Dedifferentiated amniotic fluid mesenchymal stem cell (primary cell): Measurements from ENCODE around the gene TP53BP2.
A peak's percentile ranks its signal among the peaks of the same experiment; 100 is the strongest.
"Not testable (repeated sequence)": the region's sequence is repeated elsewhere in the genome, so short reads cannot be mapped to it uniquely, and the experiment has no call there.

ENCODE experiments used
- DNase-seq: peaks from one replicate; pipeline ENCODE4 v3.0.0-alpha.2; 2016; ENCODE audit errors: extremely low spot score

The TP53BP2 gene

DNA sequence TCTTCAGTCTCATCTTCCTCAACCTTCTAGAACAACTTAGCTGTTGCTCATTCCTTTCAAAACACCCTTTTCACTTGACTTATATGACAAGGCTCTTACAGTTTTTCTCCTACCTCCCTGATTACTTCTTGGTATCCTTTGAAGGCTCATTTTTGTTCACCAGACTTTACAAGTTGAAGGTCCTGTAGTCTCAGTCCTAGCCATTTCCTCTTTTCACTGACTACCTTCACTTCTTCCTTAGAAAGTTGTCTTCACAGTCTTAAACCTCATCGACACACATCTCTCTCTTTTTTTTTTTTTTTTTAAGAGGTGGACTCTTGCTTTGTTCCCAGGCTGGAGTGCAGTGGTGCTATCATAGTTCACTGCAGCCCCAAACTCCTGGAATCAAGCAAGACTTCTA is 6.6 kb upstream of the TP53BP2 start:
- no peak for DNase-seq

DNA sequence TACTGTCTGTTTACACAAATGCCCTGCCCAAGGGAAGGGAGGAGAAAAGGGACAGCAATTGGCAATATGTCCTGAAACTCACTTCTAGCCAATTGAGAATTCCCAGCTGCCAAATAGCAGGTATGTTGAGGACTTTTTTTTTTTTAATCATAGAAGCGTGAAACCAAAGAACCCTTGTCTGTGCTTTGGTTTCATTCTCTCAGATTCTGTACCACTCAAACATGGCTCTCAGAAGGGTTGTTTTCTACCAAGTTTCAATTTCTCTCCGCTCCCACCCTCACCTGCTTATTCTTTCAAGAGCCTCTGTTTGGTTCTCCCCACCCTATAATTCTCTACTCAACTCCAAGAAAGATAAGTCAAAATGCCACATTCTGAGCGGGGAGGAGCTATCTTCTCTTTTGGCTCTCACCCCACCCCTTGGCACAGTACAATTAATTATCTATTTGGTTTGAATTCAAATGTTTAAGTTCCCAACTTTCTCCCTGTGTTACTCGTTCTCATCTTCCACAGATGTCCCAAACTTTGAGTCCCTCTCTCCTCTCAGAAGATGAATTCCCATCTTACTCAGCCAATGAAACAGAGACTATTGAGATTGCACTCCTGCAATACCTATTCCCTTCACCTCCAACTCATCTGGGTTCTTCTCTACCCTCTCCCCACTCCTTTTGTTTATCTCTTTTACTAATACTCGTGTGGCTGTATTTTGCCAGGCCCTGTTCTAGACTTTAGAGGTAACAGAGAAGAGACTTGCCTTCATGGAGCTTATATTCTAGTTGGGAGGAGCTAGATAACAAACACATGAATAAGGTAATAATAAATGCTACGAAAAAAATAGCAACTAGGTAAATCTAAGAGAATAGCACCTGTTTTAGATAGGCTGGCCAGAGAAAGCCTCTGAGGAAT is 3.9 kb upstream of the TP53BP2 start:
- no peak for DNase-seq

DNA sequence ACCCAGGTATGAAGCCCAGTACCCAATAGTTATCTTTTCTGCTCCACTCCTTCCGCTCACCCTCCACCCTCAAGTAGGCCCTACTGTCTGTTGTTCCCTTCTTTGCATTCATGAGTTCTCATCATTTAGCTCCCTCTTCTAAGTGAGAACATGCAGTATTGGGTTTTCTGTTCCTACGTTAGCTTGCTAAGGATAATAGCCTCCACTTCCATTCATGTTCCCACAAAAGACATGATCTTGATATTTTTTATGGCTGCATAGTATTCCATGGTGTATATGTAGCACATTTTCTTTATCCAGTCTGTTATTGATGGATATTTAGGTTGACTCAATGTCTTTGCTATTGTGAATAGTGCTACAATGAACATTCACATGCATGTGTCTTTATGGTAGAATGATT is 2.8 kb upstream of the TP53BP2 start:
- DNase-seq: no peak

DNA sequence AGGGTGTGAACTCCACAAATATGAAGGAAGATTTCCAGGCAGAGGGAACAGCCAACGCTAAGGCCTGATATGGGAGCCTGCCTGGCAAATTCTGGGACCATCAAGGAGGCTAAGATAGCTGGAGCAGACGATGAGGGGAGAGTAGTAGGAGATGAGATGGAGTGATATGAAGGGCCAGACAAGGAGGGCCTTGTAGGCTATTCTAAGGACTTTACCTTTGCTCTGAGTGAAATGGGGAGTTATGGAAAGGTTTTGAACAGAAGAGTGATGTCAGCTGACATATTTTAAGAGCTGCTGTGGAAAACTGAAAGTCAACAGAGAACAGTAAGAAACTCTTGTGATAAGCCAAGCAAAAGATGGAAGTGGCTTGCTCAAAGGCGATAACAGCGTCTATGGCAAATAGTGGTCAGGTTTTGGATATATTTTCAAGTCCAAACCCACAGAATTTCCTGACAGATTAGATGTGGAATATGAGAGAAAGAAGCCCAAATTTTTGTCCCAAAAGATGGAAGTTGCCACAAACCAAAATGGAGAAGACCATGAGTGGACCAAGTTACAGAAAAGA is 2.1 kb upstream of the TP53BP2 start:
- DNase-seq: no peak

DNA sequence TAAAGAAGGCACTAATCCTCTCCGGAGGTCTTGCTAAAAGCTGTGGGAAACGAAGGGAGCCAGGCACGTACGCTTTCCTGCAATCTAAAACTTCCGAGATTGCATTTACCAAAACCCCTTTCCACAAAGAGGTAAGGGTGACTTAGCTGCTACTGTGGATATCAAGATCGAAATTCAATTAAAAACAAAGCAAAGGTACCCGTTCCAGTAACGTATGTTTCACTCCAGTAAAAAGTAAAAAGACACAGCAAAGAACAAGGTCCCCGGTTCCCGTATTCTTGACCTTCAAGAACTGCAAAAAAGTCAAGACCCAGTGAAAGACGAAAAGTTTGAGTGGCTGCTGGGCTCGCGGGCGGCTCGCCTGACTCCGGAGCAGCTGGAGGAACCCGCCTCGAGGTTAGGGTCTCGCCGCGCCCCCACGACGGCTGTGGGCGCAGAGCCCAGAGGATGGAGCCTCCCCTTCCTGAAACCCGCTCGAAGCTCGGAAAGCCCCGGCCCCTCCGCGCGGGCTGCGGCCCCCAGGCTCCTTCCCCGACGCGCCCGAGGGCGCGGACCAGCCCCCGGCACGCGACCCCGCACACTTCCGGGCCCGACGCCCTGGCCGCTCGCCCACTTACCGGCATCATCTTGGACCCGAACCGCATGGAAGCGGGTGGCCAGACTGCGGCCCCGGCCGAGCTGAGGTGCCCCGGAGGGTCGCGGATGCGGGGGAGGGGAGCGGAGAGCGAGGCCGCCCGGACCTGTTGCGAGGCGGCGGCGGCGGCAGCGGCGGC is 524 bp downstream of the TP53BP2 start:
- DNase-seq: peak; percentile 47

DNA sequence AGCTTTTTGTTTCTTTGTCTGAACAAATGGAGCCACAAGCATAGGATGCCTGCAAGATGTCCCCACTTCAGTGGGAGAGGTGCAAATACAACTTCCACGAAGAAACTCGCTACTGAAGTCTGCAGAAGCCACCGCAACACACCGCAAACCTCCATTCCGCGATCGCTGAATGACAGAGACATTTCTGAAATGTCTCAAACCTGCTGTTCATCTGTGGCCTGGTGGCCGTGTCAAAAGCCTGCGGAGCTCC is 1.0 kb downstream of the TP53BP2 start:
- no peak for DNase-seq

DNA sequence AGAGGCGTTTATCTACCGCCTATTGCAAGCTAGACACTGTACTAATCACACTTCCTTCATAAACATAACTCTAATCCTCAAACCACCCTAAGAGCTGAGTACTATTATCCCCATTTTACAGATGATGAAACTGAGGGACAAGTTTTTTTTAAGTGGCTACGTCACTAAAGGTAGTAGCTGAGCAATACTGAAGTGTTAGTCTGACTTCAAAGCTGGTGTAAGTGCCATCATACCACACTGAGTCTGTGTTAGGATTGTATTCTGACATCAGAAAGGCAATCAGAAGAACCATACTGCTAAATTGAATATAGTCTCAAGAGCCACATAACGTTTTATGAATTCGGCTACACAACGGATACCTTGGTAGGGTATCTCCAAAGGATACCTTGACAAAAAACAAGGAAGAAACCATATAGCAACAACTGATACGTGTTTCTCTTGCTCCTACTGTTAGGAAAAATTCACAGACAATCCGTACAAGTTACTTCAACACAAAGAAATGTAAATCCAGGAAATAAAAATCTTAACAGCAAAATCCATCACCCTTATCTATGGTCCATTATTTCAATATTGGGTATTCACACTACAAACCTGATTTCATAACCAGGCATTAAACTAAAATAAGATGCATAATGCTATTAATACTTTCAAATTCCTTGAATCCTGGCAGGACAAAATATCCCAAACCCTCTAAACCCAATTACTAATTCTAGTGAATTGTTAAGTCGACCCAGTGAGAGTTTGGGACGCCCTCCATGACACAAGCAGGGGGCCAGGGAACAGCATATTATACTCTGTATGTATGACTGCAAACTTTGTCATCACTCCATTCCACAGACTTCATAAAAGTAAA is 1.6 kb downstream of the TP53BP2 start:
- DNase-seq: no peak

DNA sequence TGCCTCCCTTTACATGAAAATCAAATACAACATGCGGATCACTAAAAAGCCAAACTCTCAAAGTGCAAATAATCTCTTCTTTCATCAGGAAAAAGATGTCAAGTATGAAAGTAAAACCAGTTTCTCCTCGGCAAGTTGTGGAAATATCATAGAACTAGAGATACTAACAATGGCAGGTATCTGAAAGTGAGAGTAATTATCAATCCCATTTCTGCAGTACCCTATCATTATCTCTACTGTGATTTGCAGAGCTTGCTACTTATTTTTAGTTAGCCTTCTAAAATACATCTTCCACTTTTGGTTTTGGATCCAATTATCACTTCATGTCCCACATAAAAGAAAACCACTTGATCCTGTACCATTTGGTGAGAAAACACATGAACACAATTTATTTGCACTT is 3.0 kb downstream of the TP53BP2 start:
- DNase-seq: no peak

DNA sequence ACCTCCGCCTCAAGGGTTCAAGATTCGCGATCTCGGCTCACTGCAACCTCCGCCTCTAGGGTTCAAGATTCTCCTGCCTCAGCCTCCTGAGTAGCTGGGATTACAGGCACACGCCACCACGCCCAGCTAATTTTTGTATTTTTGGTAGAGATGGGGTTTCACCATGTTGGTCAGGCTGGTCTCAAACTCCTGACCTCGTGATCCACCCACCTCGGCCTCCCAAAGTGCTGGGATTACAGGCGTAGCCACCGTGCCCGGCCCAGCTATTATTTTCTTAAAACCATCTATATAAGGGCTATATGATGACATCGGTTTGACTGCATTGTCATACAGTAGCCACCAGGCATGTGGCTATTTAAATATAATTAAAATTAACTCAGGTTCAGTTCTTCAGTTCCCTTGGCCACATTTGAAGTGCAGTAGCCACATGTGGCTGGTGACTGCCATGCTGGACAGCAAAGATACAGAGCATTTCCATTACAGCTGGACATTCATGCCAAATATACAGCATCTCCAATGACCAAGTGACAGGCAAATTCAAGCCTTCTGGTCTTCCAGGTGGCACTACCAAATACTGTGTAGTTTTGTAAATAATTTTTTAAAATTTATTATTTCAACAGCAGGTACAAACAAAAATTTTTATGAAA is 3.6 kb downstream of the TP53BP2 start:
- DNase-seq: not testable (repeated sequence)

DNA sequence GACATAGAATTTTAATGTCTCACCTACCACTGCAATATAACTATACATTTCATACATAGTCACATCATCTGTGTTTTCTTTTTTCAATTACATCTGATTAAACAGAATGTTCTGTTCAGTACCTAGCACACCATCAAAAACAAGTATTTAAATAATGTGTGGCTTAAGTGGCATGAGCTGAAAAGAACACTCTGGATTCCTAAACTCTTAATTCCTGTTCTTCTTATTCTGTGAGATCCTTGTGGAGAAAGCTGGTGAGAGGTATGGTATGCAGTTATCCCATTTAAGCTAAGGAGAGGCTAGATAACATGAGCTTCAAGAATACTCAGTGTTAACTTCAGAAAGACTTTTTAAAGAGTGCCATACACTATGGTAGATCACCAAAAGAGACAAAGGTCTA is 5.5 kb downstream of the TP53BP2 start:
- DNase-seq: no peak

DNA sequence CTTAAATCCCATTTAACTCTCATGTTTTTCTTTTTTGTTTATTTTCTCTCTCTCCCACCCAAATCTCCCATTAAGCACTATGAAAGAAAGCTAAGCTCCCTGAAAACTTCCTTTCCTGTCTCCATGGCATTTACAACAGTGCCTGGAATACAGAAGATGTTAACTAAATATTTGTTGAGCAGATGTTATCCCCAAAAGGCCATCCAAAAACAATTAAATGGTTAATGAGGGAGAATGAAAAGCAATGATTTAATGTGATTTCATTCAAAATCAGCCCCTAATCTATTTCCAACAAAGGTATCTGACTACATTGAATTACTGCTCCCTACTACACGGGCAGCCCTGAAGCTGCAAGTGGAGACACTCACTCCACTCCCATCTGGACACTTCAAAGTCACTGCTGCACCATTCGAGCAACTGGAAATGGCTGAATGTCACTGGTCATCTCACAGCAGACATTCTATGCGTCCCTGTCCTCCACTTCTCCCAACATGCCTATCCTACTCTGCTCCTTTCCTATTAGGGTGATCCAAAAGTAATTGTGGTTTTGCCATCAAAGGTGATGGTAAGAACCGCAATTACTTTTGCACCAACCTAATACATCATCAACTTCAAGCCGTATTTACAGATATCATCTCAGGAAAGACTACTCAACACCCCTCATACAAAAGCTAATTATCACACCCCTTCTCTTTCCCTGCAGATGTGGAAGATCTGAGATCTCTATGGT is 7.5 kb downstream of the TP53BP2 start:
- no peak for DNase-seq

DNA sequence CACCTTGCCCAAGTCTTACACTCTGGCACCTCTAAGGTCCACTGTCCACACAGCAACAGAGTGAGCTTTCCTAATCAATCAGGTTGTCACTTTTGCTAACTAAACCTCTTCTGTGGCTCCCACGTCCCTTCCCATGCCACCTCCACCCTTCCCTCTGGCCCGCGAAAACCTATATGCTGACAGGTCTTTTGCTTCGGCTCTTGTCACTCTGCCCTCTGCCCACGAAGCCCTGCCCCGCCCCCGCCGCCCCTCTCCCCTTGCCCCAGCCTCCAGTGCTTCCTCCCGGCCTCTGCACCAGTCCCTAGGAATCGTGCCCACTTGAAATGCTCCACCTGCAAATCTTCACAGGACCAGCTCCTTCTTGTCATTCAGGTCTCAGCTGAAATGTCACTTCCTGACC is 8.1 kb downstream of the TP53BP2 start:
- no peak for DNase-seq

DNA sequence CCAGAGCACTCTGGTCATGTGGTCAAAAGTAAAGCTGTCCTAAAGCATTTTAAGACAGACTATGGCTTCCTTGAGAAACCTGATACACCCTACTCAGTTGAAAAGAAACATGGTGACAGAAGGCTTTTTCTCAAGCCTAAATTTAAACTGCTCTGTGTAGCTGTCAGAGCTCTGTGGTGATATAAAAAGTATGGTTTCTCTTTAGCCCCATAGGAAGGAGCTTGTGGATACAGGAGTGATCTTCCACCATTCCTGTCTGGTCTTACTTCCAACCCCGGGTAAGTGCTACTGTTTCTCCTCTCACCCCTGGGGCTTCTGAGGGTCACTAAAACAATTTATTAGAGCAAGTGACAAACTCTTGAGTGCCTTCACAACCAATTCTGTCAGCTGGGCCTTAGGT is 8.5 kb downstream of the TP53BP2 start:
- no peak for DNase-seq

DNA sequence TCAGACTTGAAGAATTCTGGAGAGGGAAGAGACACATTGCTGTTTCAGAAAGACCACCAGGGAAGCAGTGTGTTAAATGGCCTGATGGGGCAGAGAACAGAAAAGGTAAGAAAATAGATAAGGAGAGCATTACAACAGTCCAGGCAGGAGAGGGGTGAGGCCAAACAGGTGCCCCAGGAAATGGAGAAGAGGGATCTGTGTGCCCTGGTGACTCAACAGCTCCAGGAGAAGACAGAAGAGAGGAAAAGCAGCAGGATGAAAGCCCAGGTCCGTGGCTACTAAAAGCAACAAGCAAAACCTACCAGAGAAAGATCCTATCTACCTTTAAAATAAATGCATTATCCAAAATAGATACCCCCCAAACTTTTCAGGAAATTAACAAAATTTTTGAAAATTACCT is 9.2 kb downstream of the TP53BP2 start:
- DNase-seq: no peak

DNA sequence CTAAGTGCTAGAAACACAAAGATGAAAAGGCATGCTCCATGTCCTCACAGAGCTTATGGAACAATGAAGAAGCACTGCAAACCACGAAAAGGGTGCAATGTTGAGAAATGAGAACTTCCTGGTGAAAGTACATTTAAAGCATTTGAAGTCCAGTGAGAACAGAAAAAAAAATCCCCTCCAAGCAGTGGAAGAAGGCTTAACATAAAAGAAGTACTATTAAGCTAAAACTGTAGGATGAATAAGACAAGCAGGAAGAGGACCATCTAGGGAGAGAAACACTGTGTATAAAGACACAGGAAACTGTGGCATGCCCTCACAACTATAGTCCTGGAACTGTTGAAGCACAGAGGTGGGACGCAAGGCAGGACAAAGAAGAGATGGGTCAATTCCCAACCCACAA is 10.0 kb downstream of the TP53BP2 start:
- DNase-seq: no peak

DNA sequence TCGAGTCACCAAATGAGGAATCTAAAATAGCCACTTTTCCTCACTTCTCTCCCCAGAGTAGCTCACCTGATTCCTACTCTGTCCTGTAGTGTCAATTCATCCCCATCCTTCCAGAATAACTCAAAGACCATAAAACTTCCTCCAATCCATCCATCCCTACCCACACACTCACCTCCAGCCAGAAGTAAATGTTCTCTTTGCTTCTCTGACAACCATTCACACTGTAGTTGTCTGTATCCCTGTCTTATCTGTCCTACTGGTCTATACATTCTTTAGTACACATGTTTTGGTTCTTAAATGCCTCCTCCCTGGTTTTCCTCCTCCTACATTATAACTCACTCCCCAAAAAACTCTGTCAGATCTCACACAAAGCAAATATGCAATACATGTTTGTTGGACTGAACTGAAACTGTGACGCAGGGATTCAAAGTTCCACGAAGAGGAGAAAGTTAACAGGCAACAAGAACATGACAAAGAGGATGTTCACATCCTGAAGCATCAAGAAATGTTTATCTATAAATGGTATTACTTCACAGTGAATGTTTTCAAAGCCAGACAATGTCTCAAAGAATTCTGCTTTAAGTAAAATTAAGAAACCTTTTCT is 11.0 kb downstream of the TP53BP2 start:
- peak; percentile 77 for DNase-seq

DNA sequence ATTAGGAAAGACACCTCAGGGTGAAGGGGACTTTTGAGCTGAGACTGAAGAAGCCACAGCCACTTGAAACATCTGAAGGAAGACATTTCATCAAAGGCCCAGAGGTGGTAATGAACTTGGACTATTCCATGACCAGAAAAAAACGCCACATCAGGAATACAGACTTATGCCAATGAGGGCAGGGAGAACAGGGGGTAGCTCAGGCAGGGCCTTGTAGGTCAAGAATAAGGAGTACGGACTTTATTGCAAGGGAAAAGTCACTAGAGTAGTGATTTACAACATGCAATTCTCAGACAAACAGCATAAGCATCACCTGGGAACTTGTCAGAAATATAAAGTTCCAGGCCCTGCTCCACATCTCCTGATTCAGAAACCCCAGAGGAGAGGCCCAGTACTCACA is 11.8 kb downstream of the TP53BP2 start:
- no peak for DNase-seq

DNA sequence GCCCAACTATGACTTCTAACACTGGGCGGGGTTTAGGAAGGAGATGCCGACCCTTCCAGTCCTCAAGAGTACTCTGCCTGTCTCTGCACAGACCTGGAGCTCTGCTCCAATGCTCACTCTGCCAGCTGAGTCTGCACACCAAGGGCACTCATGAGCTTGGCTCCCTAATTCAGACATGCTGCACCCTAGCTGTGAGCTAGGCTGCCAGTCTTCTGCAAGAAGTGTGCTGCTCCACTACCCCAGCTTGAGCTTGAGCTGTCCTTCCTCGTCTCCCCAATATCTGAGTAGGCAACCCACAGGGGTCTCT is 13.2 kb downstream of the TP53BP2 start:
- DNase-seq: no peak

DNA sequence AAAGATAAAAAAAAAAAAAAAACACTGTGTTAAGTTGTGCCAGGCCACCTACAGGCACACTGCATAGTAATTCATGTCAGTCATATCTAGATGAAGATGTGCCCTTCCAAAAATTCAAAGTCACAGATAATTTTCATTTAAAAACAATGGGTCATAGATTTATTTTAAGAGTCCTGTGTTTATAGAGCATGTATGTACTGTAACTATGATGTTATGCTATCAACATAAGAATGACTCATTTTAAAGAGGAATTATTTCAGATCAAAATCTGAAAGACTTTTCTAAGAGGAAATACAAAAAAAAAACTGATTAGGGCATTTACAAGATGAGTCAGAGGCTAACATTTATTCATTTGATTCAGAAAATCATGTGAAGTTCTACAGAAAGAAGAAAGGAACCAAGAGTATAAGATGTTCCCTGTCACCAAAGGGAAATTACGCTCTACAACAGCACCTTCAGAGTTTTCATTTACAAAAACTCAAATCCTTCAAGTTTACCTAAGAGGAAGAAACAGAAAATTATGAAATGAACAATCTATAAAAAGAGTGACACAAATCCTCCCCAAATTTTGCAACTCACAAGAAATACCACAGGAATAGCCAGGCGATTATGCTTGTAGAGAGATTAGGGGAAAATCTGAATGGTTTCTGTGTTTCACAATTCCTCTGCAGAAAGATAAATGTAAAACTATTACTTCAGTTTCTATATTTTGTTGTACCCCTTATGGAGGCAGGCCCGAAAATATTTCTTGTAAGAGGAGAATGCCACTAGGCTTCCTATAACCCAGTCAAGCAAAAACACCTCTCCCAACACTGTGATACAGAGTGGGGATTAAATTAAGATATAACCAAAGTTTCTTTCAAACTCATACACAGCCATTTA is 13.8 kb downstream of the TP53BP2 start:
- DNase-seq: peak; percentile 70

DNA sequence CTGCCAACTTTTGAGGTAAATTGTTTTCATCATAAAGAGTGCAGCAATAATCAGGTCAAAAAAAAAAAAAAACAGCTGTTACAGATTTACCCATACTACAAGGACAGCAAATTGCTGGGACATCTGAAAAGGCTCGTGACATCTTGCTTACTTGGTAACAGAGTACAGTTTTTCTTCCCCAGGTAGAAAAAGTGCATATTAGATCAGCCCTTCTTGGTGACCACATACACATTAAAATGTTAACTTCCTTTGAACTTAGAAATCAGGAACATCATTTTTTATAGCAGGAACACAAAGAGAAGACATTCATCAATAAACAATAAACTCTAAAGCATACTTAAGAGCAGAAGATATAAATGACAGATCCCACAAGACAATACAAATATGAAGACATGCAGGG is 16.1 kb downstream of the TP53BP2 start:
- no peak for DNase-seq
